ENCODE results near the gene TCFL5. TPM values are rescaled to one million over a fixed set of nuclear protein-coding genes. Genes with fewer than 3 reads are reported as not detected.

TCFL5 gene
- total RNA-seq, 1 donor from 2014 or later: 11.0 TPM

- no peak overlapping the region for H3K27ac Mint-ChIP-seq (ENCODE audit: unreplicated experiment)
- Histone ChIP-seq H2AFZ (ENCODE audit: low read depth, low read length) (no peak overlapping the region), H3K27ac (ENCODE audit: low read depth, low read length) (no peak overlapping the region), H3K79me2 (ENCODE audit: insufficient read depth, low read length) (peaks cover 11% of the 10 kb centered on the region), H3K4me1 (ENCODE audit: insufficient read depth, low read length) (peaks cover 10% of the 10 kb centered on the region), H3K4me2 (ENCODE audit: low read length) (no peak overlapping the region), H3K27me3 (ENCODE audit: insufficient read depth, low read length) (no peaks in the 10 kb centered on the region), H3K36me3 (ENCODE audit: insufficient read depth, low read length) (no peaks in the 10 kb centered on the region), H3K9ac (ENCODE audit: low read length) (no peak overlapping the region), H4K20me1 (ENCODE audit: insufficient read depth, low read length) (peaks cover 14% of the 10 kb centered on the region), H3K4me3 (ENCODE audit: insufficient read depth, low read depth, low read length) (no peak overlapping the region), H3K9me3 (ENCODE audit: insufficient read depth, low read depth, low read length) (no peaks in the 10 kb centered on the region)
- H3K9me3 Mint-ChIP-seq (ENCODE audit: unreplicated experiment): no peaks in the 10 kb centered on the region
- no peak for DNase-seq (ENCODE audit: low read depth)
- TF ChIP-seq CTCF (IDR thresholded peaks at IDR 0.05; ENCODE audit: insufficient read depth, low read depth, low read length) (no peak), EZH2 (IDR thresholded peaks at IDR 0.05; ENCODE audit: insufficient read depth, low read length) (no peak)
- no peak for FAIRE-seq
- no peak overlapping the region for H3K4me3 Mint-ChIP-seq (ENCODE audit: unreplicated experiment)
- H3K27me3 Mint-ChIP-seq (ENCODE audit: low read depth, unreplicated experiment): peaks cover 5% of the 10 kb centered on the region
- peaks cover under 1% of the 10 kb centered on the region for H3K36me3 Mint-ChIP-seq (ENCODE audit: low read depth, unreplicated experiment)
- H3K4me1 Mint-ChIP-seq (ENCODE audit: low read depth, unreplicated experiment): peaks cover 13% of the 10 kb centered on the region
Measured at GRCh38 chr20:62864207-62864606, 2.6 kb upstream of the TCFL5 start.

- Histone ChIP-seq H3K4me3 (ENCODE audit: insufficient read depth, low read depth, low read length) (peak overlapping the region; percentile 50), H3K4me2 (ENCODE audit: low read length) (peak overlapping the region; percentile 85), H3K27me3 (ENCODE audit: insufficient read depth, low read length) (no peaks in the 10 kb centered on the region), H3K9me3 (ENCODE audit: insufficient read depth, low read depth, low read length) (no peaks in the 10 kb centered on the region), H3K4me1 (ENCODE audit: insufficient read depth, low read length) (peaks cover 10% of the 10 kb centered on the region), H4K20me1 (ENCODE audit: insufficient read depth, low read length) (peaks cover 35% of the 10 kb centered on the region), H2AFZ (ENCODE audit: low read depth, low read length) (peak overlapping the region; percentile 84), H3K9ac (ENCODE audit: low read length) (peak overlapping the region; percentile 52), H3K36me3 (ENCODE audit: insufficient read depth, low read length) (no peaks in the 10 kb centered on the region), H3K79me2 (ENCODE audit: insufficient read depth, low read length) (peaks cover 20% of the 10 kb centered on the region), H3K27ac (ENCODE audit: low read depth, low read length) (no peak overlapping the region)
- Mint-ChIP-seq H3K27ac (ENCODE audit: unreplicated experiment) (no peak overlapping the region), H3K27me3 (ENCODE audit: low read depth, unreplicated experiment) (peaks cover 2% of the 10 kb centered on the region), H3K4me3 (ENCODE audit: unreplicated experiment) (no peak overlapping the region), H3K36me3 (ENCODE audit: low read depth, unreplicated experiment) (peaks cover 10% of the 10 kb centered on the region), H3K9me3 (ENCODE audit: unreplicated experiment) (no peaks in the 10 kb centered on the region), H3K4me1 (ENCODE audit: low read depth, unreplicated experiment) (peaks cover 18% of the 10 kb centered on the region)
- DNase-seq (ENCODE audit: low read depth) (no peak), FAIRE-seq (no peak)
- TF ChIP-seq EZH2 (IDR thresholded peaks at IDR 0.05; ENCODE audit: insufficient read depth, low read length) (no peak), CTCF (IDR thresholded peaks at IDR 0.05; ENCODE audit: insufficient read depth, low read depth, low read length) (no peak)
Measured at GRCh38 chr20:62860924-62861691, 514 bp downstream of the TCFL5 start.

- H4K20me1 ChIP-seq (ENCODE audit: insufficient read depth, low read length): peaks cover 35% of the 10 kb centered on the region
- H3K79me2 ChIP-seq (ENCODE audit: insufficient read depth, low read length): peaks cover 20% of the 10 kb centered on the region
- H3K4me3 Mint-ChIP-seq (ENCODE audit: unreplicated experiment): peak overlapping the region; percentile 85
- peak overlapping the region; percentile 50 for H3K4me3 ChIP-seq (ENCODE audit: insufficient read depth, low read depth, low read length)
- no peak overlapping the region for H3K27ac ChIP-seq (ENCODE audit: low read depth, low read length)
- peak; percentile 30 for DNase-seq (ENCODE audit: low read depth)
- peak overlapping the region; percentile 85 for H3K4me2 ChIP-seq (ENCODE audit: low read length)
- H3K27ac Mint-ChIP-seq (ENCODE audit: unreplicated experiment): peak overlapping the region; percentile 15
- peak overlapping the region; percentile 52 for H3K9ac ChIP-seq (ENCODE audit: low read length)
- no peaks in the 10 kb centered on the region for H3K36me3 ChIP-seq (ENCODE audit: insufficient read depth, low read length)
- peak overlapping the region; percentile 7 for H2AFZ ChIP-seq (ENCODE audit: low read depth, low read length)
- no peaks in the 10 kb centered on the region for H3K9me3 Mint-ChIP-seq (ENCODE audit: unreplicated experiment)
- no peaks in the 10 kb centered on the region for H3K9me3 ChIP-seq (ENCODE audit: insufficient read depth, low read depth, low read length)
- no peak for FAIRE-seq
- H3K27me3 ChIP-seq (ENCODE audit: insufficient read depth, low read length): no peaks in the 10 kb centered on the region
- H3K36me3 Mint-ChIP-seq (ENCODE audit: low read depth, unreplicated experiment): peaks cover 10% of the 10 kb centered on the region
- H3K27me3 Mint-ChIP-seq (ENCODE audit: low read depth, unreplicated experiment): no peaks in the 10 kb centered on the region
- no peak for TF ChIP-seq EZH2 (IDR thresholded peaks at IDR 0.05; ENCODE audit: insufficient read depth, low read length)
- no peak for TF ChIP-seq CTCF (IDR thresholded peaks at IDR 0.05; ENCODE audit: insufficient read depth, low read depth, low read length)
- H3K4me1 ChIP-seq (ENCODE audit: insufficient read depth, low read length): peaks cover 10% of the 10 kb centered on the region
- peaks cover 18% of the 10 kb centered on the region for H3K4me1 Mint-ChIP-seq (ENCODE audit: low read depth, unreplicated experiment)
Measured at GRCh38 chr20:62860391-62860923, 1.2 kb downstream of the TCFL5 start.
